D721Med (cell line): Measurements from ENCODE around the gene LPP.

Experiments
- DNase-seq: peaks from one replicate; pipeline ENCODE4 v3.0.0; 2011; ENCODE audit warnings: low spot score; ENCODE audit not compliant: insufficient read length
- FAIRE-seq: peaks from 2 replicates; lab custom pipeline; 2011; peaks lifted over from hg19 to GRCh38; lab: Jason Lieb, UNC
- CTCF ChIP-seq: IDR thresholded peaks from 2 replicates; pipeline ENCODE4 v1.5.1; 2012; ENCODE audit warnings: mild to moderate bottlenecking, control low read depth; ENCODE audit not compliant: insufficient read depth; ENCODE audit errors: missing control alignments

Gene LPP

DNA sequence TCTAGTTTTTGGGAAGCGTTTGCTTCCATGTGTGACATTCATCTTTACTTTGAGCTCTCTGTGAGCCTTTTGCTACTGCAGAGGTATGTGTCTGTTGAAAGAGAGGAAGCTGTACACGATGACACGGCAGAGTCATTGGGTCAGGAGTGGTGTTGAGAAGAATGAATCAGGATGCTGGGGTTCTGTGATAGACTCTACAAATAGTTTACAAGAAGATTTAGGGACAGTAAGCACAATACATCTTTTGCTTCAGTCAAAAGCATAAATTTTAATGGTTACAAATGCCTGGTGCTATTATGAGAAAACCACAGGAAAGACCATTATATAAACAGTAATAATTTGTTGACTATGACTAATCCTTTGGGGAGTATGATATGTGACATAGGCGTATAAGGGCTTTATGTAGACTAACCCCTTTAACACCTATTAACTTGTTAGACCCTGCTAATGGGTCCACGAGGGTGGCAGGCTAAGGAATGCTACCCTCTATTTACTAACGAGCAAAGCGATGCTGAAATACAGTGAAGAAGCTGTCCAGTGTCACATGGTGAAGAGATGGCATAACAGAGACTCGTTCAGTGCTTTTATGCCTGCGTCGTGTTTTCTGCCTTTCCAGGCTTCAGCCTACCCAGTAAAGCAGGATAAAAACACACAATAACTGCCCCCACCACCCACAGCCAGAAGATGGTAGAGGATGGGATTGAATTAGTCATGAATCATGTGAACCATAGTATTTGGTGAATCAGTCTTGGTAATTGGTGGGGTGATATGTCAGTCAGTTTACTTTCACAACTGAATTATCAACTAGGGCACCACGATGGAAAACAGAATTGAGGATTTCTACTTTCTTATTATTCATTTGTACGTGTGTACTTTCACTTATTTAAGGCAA lies 118.8 kb downstream of the LPP start:
- no peak for FAIRE-seq
- DNase-seq: no peak
- TF ChIP-seq CTCF: no peak

GRCh38 chr3:188274249-188274915 lies 120.4 kb downstream of the LPP start:
- no peak for FAIRE-seq
- DNase-seq: no peak

GRCh38 chr3:188276375-188276774 lies 122.4 kb downstream of the LPP start:
- FAIRE-seq: no peak
- no peak for DNase-seq
- no peak for TF ChIP-seq CTCF

More at GRCh38 chr3:188274249-188274915, 120.4 kb downstream of the LPP start:
- TF ChIP-seq CTCF: no peak

- no peak for FAIRE-seq
- no peak for DNase-seq
- no peak for TF ChIP-seq CTCF
These were observed 124.9 kb downstream of the LPP start for GRCh38 chr3:188278717-188279324.

DNA sequence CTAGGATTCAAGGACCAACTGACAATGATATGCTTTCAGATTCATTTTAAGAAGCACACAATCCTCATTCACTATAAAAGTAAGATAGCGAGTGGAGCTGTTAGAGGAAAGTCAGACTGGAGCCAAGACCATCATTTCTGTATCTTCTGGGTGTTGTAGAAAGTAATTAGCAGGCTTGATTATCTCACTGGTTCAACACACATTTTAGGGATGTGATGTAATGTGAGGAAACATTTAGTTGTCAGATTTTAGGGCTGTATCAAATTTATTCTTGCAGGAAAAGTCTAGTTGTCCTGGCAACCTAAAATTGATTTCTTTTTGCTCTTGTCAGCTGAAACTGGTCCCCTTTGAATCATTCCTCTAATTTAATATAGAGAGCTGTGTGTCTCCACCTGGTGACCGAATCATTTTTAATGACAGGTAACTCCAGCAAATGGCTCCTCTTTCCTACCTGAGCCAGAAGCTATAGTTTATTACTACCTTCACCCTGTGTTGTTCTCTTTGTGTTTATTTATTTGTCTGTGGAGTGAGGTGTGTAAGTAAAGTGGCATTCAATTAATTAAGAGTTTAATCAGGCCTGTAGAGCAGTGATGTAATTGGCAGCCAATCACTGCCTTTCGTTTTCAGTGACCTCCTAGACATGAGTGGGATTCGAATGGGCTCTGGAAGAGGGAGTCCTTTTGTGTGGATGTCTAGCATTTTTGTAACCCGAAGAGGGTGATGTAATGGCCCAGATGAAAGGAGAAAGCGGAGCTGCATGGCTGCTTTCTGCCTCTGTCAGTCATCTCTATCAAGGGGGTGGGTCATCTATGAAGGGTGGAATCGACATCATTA lies 125.8 kb downstream of the LPP start:
- FAIRE-seq (no peak), DNase-seq (no peak)
- TF ChIP-seq CTCF: no peak

GRCh38 chr3:188280627-188281026 lies 126.7 kb downstream of the LPP start:
- TF ChIP-seq CTCF: no peak
- no peak for FAIRE-seq

More at GRCh38 chr3:188280627-188281026, 126.7 kb downstream of the LPP start:
- DNase-seq: no peak
